Endothelial cell of umbilical vein (primary cell): ENCODE data around the gene SNRNP35. TPM values are rescaled to one million over a fixed set of nuclear protein-coding genes. Genes with fewer than 3 reads are reported as not detected.
"Not testable (repeated sequence)": the region's sequence is repeated elsewhere in the genome, so short reads cannot be mapped to it uniquely, and the experiment has no call there.

Source experiments
- Bru-seq: library from RNA; stranded (reverse); fragments of 400-500 nt; gene quantifications from one replicate; lab custom pipeline; 2021; lab: Mats Ljungman, UMichigan
- BruChase-seq, 2 experiments: library from RNA; stranded (reverse); fragments of 400-500 nt; gene quantifications; one replicate each; lab custom pipeline; 2021; lab: Mats Ljungman, UMichigan
- BruUV-seq: library from RNA; stranded (reverse); fragments of 400-500 nt; replicated peaks from 2 replicates; lab custom pipeline; 2021; lab: Mats Ljungman, UMichigan
- CTCF ChIA-PET: fragments of 300-600, 350-600 bp; sonication (Branson Sonifier 250); formaldehyde crosslinking; loops from one replicate; lab custom pipeline; 2021; ENCODE audit warnings: antibody characterized with exemption, inconsistent platforms; lab: Charles Lee
- POLR2A ChIA-PET: fragments of 300-600, 350-600 bp; sonication (Branson Sonifier 250); formaldehyde crosslinking; loops from one replicate; lab custom pipeline; 2021; ENCODE audit warnings: antibody characterized with exemption, inconsistent platforms; lab: Charles Lee
- DNase-seq: peaks from one replicate; pipeline ENCODE4 v3.0.0-alpha.2; 2011; ENCODE audit warnings: low read depth, low spot score
- FAIRE-seq: peaks from 2 replicates; lab custom pipeline; 2011; peaks lifted over from hg19 to GRCh38; lab: Jason Lieb, UNC
- H2AFZ ChIP-seq: 2 replicates; pipeline ENCODE4 v1.6.0; 2012; ENCODE audit warnings: low read depth, low read length, control low read depth, inconsistent platforms
- H3K27ac ChIP-seq: 2 replicates; pipeline ENCODE4 v1.5.1; 2011; ENCODE audit warnings: low read depth, mild to moderate bottlenecking, control low read depth, low read length, moderate library complexity; ENCODE audit not compliant: insufficient read depth
- H3K27me3 ChIP-seq, 2 experiments: 2 replicates each; pipeline versions ENCODE4 v1.6.0 to v1.6.1; 2011; ENCODE audit warnings: low read length in 2 of 2, mixed read lengths in 1 of 2; ENCODE audit not compliant: control insufficient read depth in 2 of 2, insufficient read depth in 2 of 2
- H3K36me3 ChIP-seq, 2 experiments: 2 replicates in 1 of 2; 3 replicates in 1 of 2; pipeline ENCODE4 v1.5.1; 2011; ENCODE audit warnings: low read length in 2 of 2, mild to moderate bottlenecking in 1 of 2, moderate library complexity in 1 of 2; ENCODE audit not compliant: control insufficient read depth in 2 of 2, insufficient read depth in 2 of 2; ENCODE audit errors: extremely low read depth in 1 of 2
- H3K4me1 ChIP-seq: 3 replicates; pipeline ENCODE4 v1.5.1; 2011; ENCODE audit warnings: mild to moderate bottlenecking, low read length; ENCODE audit not compliant: control insufficient read depth, insufficient read depth; ENCODE audit errors: extremely low read depth
- H3K4me2 ChIP-seq: 2 replicates; pipeline ENCODE4 v1.6.1; 2011; ENCODE audit warnings: low read length, control low read depth, mixed read lengths; ENCODE audit not compliant: insufficient read depth
- H3K4me3 ChIP-seq, 3 experiments: fragments of 200-600 bp in 1 of 3; sonication (generic), shearing (Covaris generic) in 1 of 3; replicated peaks in 1 of 3; 2 replicates each; pipeline ENCODE4 v1.5.1; 2011 to 2016; ENCODE audit warnings: control low read depth in 3 of 3, low read length in 3 of 3, mild to moderate bottlenecking in 2 of 3, inconsistent platforms in 1 of 3, low read depth in 1 of 3, moderate library complexity in 1 of 3; ENCODE audit not compliant: insufficient read depth in 1 of 3
- H3K79me2 ChIP-seq: 2 replicates; pipeline ENCODE4 v1.6.0; 2012; ENCODE audit warnings: low read length, inconsistent platforms; ENCODE audit not compliant: control insufficient read depth, insufficient read depth
- H3K9ac ChIP-seq: replicated peaks from 2 replicates; pipeline ENCODE3; 2011; ENCODE audit warnings: low read length, control low read depth; ENCODE audit not compliant: insufficient read depth; ENCODE audit errors: extremely low read depth
- H3K9me1 ChIP-seq: replicated peaks from 3 replicates; pipeline ENCODE4 v1.6.0; 2011; ENCODE audit warnings: mild to moderate bottlenecking, low read length; ENCODE audit not compliant: control insufficient read depth, insufficient read depth; ENCODE audit errors: extremely low read depth
- H3K9me3 ChIP-seq: replicated peaks from 2 replicates; pipeline ENCODE4 v1.5.1; 2012; ENCODE audit warnings: low read length, inconsistent platforms; ENCODE audit not compliant: control insufficient read depth, insufficient read depth
- H4K20me1 ChIP-seq: replicated peaks from 2 replicates; pipeline ENCODE3; 2011; ENCODE audit warnings: mild to moderate bottlenecking, low read length; ENCODE audit not compliant: control insufficient read depth, insufficient read depth; ENCODE audit errors: extremely low read depth
- EZH2 ChIP-seq: IDR thresholded peaks from 2 replicates; pipeline ENCODE4 v1.6.1; 2012; ENCODE audit warnings: borderline replicate concordance, low read depth, mild to moderate bottlenecking, moderate library complexity, low read length, inconsistent platforms; ENCODE audit not compliant: severe bottlenecking
- FOS ChIP-seq: IDR thresholded peaks from 2 replicates; pipeline ENCODE4 v1.6.1; 2011; ENCODE audit warnings: mild to moderate bottlenecking, low read length, moderate library complexity, borderline replicate concordance; ENCODE audit not compliant: insufficient read depth
- GATA2 ChIP-seq: IDR thresholded peaks from 2 replicates; pipeline ENCODE4 v1.7.0; 2011; ENCODE audit warnings: low read depth, mild to moderate bottlenecking, moderate library complexity, mixed read lengths, low read length; ENCODE audit not compliant: insufficient read length, insufficient read depth
- POLR2A ChIP-seq: IDR thresholded peaks from 2 replicates; pipeline ENCODE4 v1.6.1; 2012; ENCODE audit warnings: low read depth, mild to moderate bottlenecking, control low read depth, low read length
- POLR2AphosphoS5 ChIP-seq: IDR thresholded peaks from 2 replicates; pipeline ENCODE4 v1.6.1; 2012; ENCODE audit warnings: low read depth, mild to moderate bottlenecking, control low read depth, low read length, moderate library complexity; ENCODE audit not compliant: insufficient read depth
- dilution Hi-C: fragments of 300-500 bp; cut with MboI; formaldehyde crosslinking; loops from one replicate; pipeline ENCODE4 v1.15.0; 2019; ENCODE audit warnings: low sequenced_read_pairs; ENCODE audit not compliant: extremely low pct_ligation_motif_present
- intact Hi-C: fragments of 100-400 bp; cut with micrococcal nuclease; formaldehyde crosslinking; loops from one replicate; pipeline ENCODE4 v1.10.0; 2022
- long read RNA-seq: library from polyadenylated mRNA; stranded (forward); transcript quantifications from one replicate; pipeline ENCODE4 v2.0.0, GENCODE V29; 2021
- polyA minus RNA-seq, 3 experiments: library from RNA; depleted of rRNA, polyadenylated mRNA; stranded (reverse); fragments of >200 nt; gene quantifications; 1 replicate in 1 of 3; 2 replicates in 2 of 3; pipeline ENCODE4 v1.2.3, GENCODE V29; 2011
- polyA plus RNA-seq, 4 experiments: library from polyadenylated mRNA; depleted of rRNA in 3 of 4; stranded (reverse) in 3 of 4; unstranded in 1 of 4; fragments of >200 nt; gene quantifications; 2 replicates each; pipeline versions ENCODE4 v1.2.1 to v1.2.3, GENCODE V29; 2011 to 2012; ENCODE audit warnings: missing spikeins in 1 of 4
- total RNA-seq: library from RNA; stranded (reverse); gene quantifications from 2 replicates; pipeline ENCODE4 v1.2.3, GENCODE V29; 2021

Gene SNRNP35
- total RNA-seq (27.9 and 30.6 TPM in 2 replicates), polyA plus RNA-seq (14.6 and 15.9 TPM in 2 replicates), polyA minus RNA-seq (13.3 and 16.2 TPM in 2 replicates), Bru-seq, nascent RNA (percentile 80 among the genes with signal in this experiment), BruChase-seq, experiment 1, labeled RNA remaining after a 6-hour chase (percentile 83 among the genes with signal in this experiment), BruChase-seq, experiment 2, labeled RNA remaining after a 2-hour chase (percentile 83 among the genes with signal in this experiment)
- 20.6 and 23.2 TPM in 2 replicates for polyA plus RNA-seq (2011; cell fraction: cytosol; rRNA removed)
- 28.1 and 34.6 TPM in 2 replicates for polyA plus RNA-seq (2011; cell fraction: nucleus; rRNA removed)
- 25.1 and 25.7 TPM in 2 replicates for polyA plus RNA-seq (2012)
- polyA minus RNA-seq (2011; cell fraction: cytosol; rRNA and poly(A)+ RNA removed) = 5.9 TPM
- 24.5 and 35.8 TPM in 2 replicates for polyA minus RNA-seq (2011; cell fraction: nucleus; rRNA and poly(A)+ RNA removed)
- long read RNA-seq, transcript SNRNP35-203 (2 exons, 1,975 nt) = major isoform, 75 of 108 reads
- long read RNA-seq, transcript SNRNP35-204 (2 exons, 2,161 nt) = minor isoform, 8 of 108 reads
- long read RNA-seq, partial matches to known transcripts = 20 of 108 reads
- long read RNA-seq, other reads (novel, unspliced or antisense) = 5 of 108 reads

GRCh38 chr12:123457980-123458779 lies at the start of gene SNRNP35:
Gene SNRNP35, plus strand, starts transcription at chr12:123458139. Its CDS starts 7,402 bp downstream, at chr12:123465541.
- intact Hi-C loops = loop anchor here (1.0 to 5.0 kb wide), 4 partner anchors 12 to 255 kb away; partner anchors contain the start of genes ATP6V0A2 and TMED2
- no peaks in the 10 kb centered on the region for H3K36me3 ChIP-seq
- peak; percentile 89 for DNase-seq
- TF ChIP-seq FOS = no peak
- TF ChIP-seq POLR2A = peak; percentile 83
- TF ChIP-seq GATA2 = no peak
- TF ChIP-seq EZH2 = no peak
- peak; percentile 76 for TF ChIP-seq POLR2AphosphoS5
- ChIA-PET CTCF (interaction anchor here (1.1 to 2.2 kb wide), 2 partner anchors 10 to 124 kb away, joined by 7 to 11 read pairs; no protein-coding TSS in a partner anchor), POLR2A (interaction anchor here (0.6 to 0.7 kb wide), 2 partner anchors 49 to 53 kb away, joined by 3 read pairs; no protein-coding TSS in a partner anchor)
- H3K79me2 ChIP-seq = peaks cover 23% of the 10 kb centered on the region
- H3K9ac ChIP-seq = peak within 1 kb of the TSS; percentile 95
- peak within 1 kb of the TSS; percentile 78 for H2AFZ ChIP-seq
- no peaks in the 10 kb centered on the region for H3K27me3 ChIP-seq
- TSS peak; percentile 94 for BruUV-seq
- H3K4me1 ChIP-seq = no peaks in the 10 kb centered on the region
- dilution Hi-C loops = no loop called here
- H3K4me2 ChIP-seq = peak within 1 kb of the TSS; percentile 6
- FAIRE-seq = peak; percentile 91
- peak within 1 kb of the TSS; percentile 93 for H3K27ac ChIP-seq
- H4K20me1 ChIP-seq = no peaks in the 10 kb centered on the region
- peak within 1 kb of the TSS; percentile 50 to 96 (median 56) for H3K4me3 ChIP-seq
- no peaks in the 10 kb centered on the region for H3K9me3 ChIP-seq
- H3K9me1 ChIP-seq = no peaks in the 10 kb centered on the region

GRCh38 chr12:123408619-123409018 lies 49.3 kb upstream of the SNRNP35 start:
- H3K4me3 ChIP-seq, H3K27ac ChIP-seq, H3K9me1 ChIP-seq, H3K27me3 ChIP-seq, dilution Hi-C loops, H3K9ac ChIP-seq, H4K20me1 ChIP-seq, H2AFZ ChIP-seq, H3K9me3 ChIP-seq, H3K4me2 ChIP-seq, H3K4me1 ChIP-seq, H3K79me2 ChIP-seq, DNase-seq, intact Hi-C loops: not testable (repeated sequence)
- CTCF ChIA-PET = interaction anchor here (0.8 to 0.9 kb wide), 2 partner anchors 23 to 173 kb away, joined by 3 read pairs; no protein-coding TSS in a partner anchor
- H3K36me3 ChIP-seq = peaks cover 21 to 31% of the 10 kb centered on the region in 2 experiments
- POLR2A ChIA-PET = interaction anchor here (0.5 kb wide), 1 partner anchor 168 kb away, joined by 3 read pairs; no protein-coding TSS in a partner anchor
- FAIRE-seq = peak; percentile 64
- BruUV-seq = TSS peak; percentile 35
